NCI-H510A treated with DMSO at 0.1 percent for 48 hours (cell line): ENCODE results near the gene PDS5B.
"Not testable (repeated sequence)": the region's sequence is repeated elsewhere in the genome, so short reads cannot be mapped to it uniquely, and the experiment has no call there.

Experiments
- DNase-seq: peaks from one replicate; lab custom pipeline; 2025; lab: John Stamatoyannopoulos, UW

Gene PDS5B

DNA sequence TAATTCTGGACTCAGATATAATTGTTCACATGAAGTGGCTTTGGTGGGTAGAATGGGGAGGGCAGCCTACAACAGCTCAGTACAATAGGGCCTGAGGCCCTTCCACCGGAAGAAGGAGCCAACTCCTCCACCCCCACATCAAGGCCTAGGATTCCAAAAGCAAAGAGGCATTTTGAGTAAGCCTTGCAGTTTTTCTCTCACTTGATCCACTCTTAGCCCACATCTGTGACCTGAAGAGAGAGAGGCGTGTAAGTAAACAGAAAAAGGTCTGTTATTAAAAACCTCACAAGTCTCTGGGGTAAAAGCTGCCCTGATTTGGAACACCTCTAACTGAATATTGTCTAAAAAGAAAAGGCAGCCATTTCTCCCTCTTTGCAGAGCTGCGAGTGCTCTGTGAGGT, 215.9 kb downstream of the PDS5B start:
- no peak for DNase-seq

- DNase-seq, result no peak
These were observed 218.5 kb downstream of the PDS5B start for GRCh38 chr13:32804673-32805230.

- no peak for DNase-seq
These were observed 225.1 kb downstream of the PDS5B start for GRCh38 chr13:32811297-32811800.

GRCh38 chr13:32821149-32821688, 235.0 kb downstream of the PDS5B start:
- DNase-seq, result no peak

DNA sequence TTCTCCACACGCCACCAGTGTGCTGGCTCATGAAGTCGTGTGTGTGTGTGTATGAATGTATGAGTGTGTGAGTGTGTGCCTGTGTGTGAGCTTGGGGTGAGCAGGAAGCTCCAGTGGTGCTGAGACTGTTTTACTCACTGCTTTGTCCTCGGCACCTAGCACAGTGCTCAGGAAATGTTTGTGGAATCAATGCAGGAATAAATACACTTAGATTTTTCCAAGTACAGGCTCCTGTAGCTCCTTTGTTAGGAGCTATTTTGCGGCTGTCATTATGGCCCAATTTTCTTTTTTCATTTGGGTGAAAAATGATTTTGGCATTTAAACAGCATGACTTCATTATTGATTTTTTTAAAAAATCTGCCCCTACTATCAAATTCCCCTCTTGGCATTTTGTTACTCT, 236.5 kb downstream of the PDS5B start:
- no peak for DNase-seq

GRCh38 chr13:32823597-32823996, 237.3 kb downstream of the PDS5B start:
- DNase-seq, result no peak

GRCh38 chr13:32824061-32824460, 237.8 kb downstream of the PDS5B start:
- DNase-seq, result no peak

DNA sequence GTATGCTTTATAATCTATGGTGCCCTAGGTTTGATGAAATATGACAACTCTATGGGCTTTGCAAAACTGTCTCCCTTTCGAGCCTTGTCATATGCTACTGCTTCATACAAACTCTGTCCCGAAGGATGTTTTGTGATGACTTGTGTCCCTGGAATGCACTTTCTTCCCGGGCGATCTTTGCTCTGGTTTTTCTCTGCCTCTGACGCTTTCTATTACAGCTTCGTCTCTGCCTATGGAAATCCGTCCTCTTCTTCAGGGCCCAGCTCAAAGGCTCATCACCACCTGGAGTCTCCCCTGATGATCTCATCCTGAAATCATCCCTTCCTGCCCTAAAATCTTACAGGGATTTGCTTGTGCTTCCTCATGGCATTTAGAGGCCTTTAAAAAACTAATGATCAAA, 238.4 kb downstream of the PDS5B start:
- DNase-seq, result no peak

- DNase-seq, result no peak
These were observed 239.2 kb downstream of the PDS5B start for GRCh38 chr13:32825481-32825880.

GRCh38 chr13:32826372-32826771, 240.1 kb downstream of the PDS5B start:
- DNase-seq, result not testable (repeated sequence)
